ENCODE measurements around the gene UBAP2L. TPM values are rescaled to one million over a fixed set of nuclear protein-coding genes. Genes with fewer than 3 reads are reported as not detected.

UBAP2L gene
- 517 and 814 TPM in 2 replicates for total RNA-seq (2011; cell fraction: chromatin; rRNA removed; ENCODE audit: low replicate concordance)
- 239 and 272 TPM in 2 replicates for total RNA-seq (2011; cell fraction: nucleolus; rRNA removed)
- total RNA-seq (2011; cell fraction: nucleoplasm; rRNA removed), result 345 and 418 TPM in 2 replicates
- total RNA-seq (2014; rRNA removed) (83.6 and 98.6 TPM in 2 replicates), total RNA-seq (2014; rRNA removed; fragmentation: Illumina TruSeq; extraction: Trizol) (112 and 113 TPM in 2 replicates), total RNA-seq (2015; rRNA removed; fragmentation: Illumina TruSeq; extraction: Trizol) (119 and 121 TPM in 2 replicates), total RNA-seq (2021) (175 and 181 TPM in 2 replicates), polyA plus RNA-seq (2011; rRNA removed) (136 and 245 TPM in 2 replicates), polyA plus RNA-seq (2014; fragmentation: Illumina TruSeq; extraction: Trizol) (193 and 245 TPM in 2 replicates), polyA plus RNA-seq (2014; fragmentation: Nextera tagmentation; extraction: Ambion mirVana) (10 to 100 TPM; 75.0 to 92.3 TPM), polyA plus RNA-seq (2014; rRNA removed) (141 and 180 TPM in 2 replicates), polyA minus RNA-seq (2011; rRNA and poly(A)+ RNA removed) (274 and 299 TPM in 2 replicates), Bru-seq, nascent RNA (percentile 95 among the genes with signal in this experiment), BruChase-seq, experiment 1, labeled RNA remaining after a 2-hour chase (percentile 96 among the genes with signal in this experiment), BruChase-seq, experiment 2, labeled RNA remaining after a 6-hour chase (percentile 96 among the genes with signal in this experiment)
- polyA plus RNA-seq (2011; cell fraction: cytosol; rRNA removed), result 207 and 210 TPM in 2 replicates
- 551 and 619 TPM in 2 replicates for polyA plus RNA-seq (2011; cell fraction: nucleus; rRNA removed)
- 126 and 178 TPM in 2 replicates for polyA plus RNA-seq (2012)
- 75.8 and 76.5 TPM in 2 replicates for polyA minus RNA-seq (2011; cell fraction: cytosol; rRNA and poly(A)+ RNA removed)
- polyA minus RNA-seq (2011; cell fraction: nucleus; rRNA and poly(A)+ RNA removed), result 217 and 391 TPM in 2 replicates
- long read RNA-seq, experiment 1, transcript UBAP2L-214 (4 exons, 838 nt), result major isoform, 5 of 196 reads
- long read RNA-seq, experiment 1, partial matches to known transcripts, result 95 of 196 reads
- long read RNA-seq, experiment 1, other reads (novel, unspliced or antisense), result 95 of 196 reads
- long read RNA-seq, experiment 2, partial matches to known transcripts, result 87 of 167 reads
- long read RNA-seq, experiment 2, other reads (novel, unspliced or antisense), result 78 of 167 reads
- long read RNA-seq, experiment 3, partial matches to known transcripts, result 21 of 34 reads
- long read RNA-seq, experiment 3, other reads (novel, unspliced or antisense), result 12 of 34 reads

- BruUV-seq (replicated peaks), result TSS peak; percentile 72
- intact Hi-C loops (cut with micrococcal nuclease), result loop anchor here (2.0 to 5.0 kb wide), 2 partner anchors 33 to 298 kb away; partner anchors contain the start of gene GATAD2B
- ChIA-PET CTCF (ENCODE audit: low intra/inter-chr PET ratio) (no interaction called here), POLR2A (interaction anchor here (0.6 to 4.6 kb wide), 18 partner anchors 12 to 1904 kb away, joined by 3 to 32 read pairs (median 3); partner anchors contain the start of gene TPM3)
- H3K27ac ChIP-seq (ENCODE audit: extremely low read depth, low read depth, low read length), result peak within 1 kb of the TSS; percentile 99
- in situ Hi-C loops (cut with MboI), result no loop called here
- H3K9ac ChIP-seq (ENCODE audit: insufficient read depth in 1 of 2, low read depth in 2 of 2, low read length in 2 of 2), result peak within 1 kb of the TSS; percentile 100
- no peaks in the 10 kb centered on the region for H3K27me3 ChIP-seq (ENCODE audit: control insufficient read depth in 2 of 2, insufficient read depth in 2 of 2, low read length in 2 of 2)
- H3K79me2 ChIP-seq (ENCODE audit: control insufficient read depth, insufficient read depth, low read length), result peaks cover 93% of the 10 kb centered on the region
- ATAC-seq (peak; percentile 92), FAIRE-seq (peak; percentile 95), DNase-seq (ENCODE audit: extremely low read depth in 1 of 4, low spot score in 3 of 4) (peak; percentile 84 to 100 (median 90))
- H2AFZ ChIP-seq (ENCODE audit: low read depth, low read length), result peak within 1 kb of the TSS; percentile 82
- peak within 1 kb of the TSS; percentile 91 for H3K4me2 ChIP-seq (ENCODE audit: insufficient read depth, low read length)
- no peaks in the 10 kb centered on the region for H3K9me1 ChIP-seq (ENCODE audit: control insufficient read depth, insufficient read depth, low read length)
- H3K9me3 ChIP-seq (replicated peaks; ENCODE audit: control insufficient read depth, insufficient read depth, low read depth, low read length), result peaks cover 4% of the 10 kb centered on the region
- WGBS (ENCODE audit: insufficient coverage, low coverage, missing lambda C conversion rate), result 1% methylated on average over 58 of the region's 73 CpGs
- H3K4me3 ChIP-seq, result peak within 1 kb of the TSS; percentile 76
- H4K20me1 ChIP-seq (replicated peaks; ENCODE audit: control insufficient read depth, insufficient read depth, low read length), result no peaks in the 10 kb centered on the region
- H3K36me3 ChIP-seq (ENCODE audit: control insufficient read depth, insufficient read depth, low read length), result peaks cover 72% of the 10 kb centered on the region
- H3K4me1 ChIP-seq (replicated peaks in 1 of 2; ENCODE audit: control insufficient read depth in 2 of 2, insufficient read depth in 2 of 2, low read length in 2 of 2), result peaks cover 3 to 20% of the 10 kb centered on the region in 2 experiments; a peak in 3 of 5 replicates
- TF ChIP-seq ZNF717 (CRISPR knock-in tag; IDR thresholded peaks at IDR 0.05) (no peak), KDM2B (CRISPR knock-in tag; IDR thresholded peaks at IDR 0.05) (no peak), XRCC5 (IDR thresholded peaks at IDR 0.05; ENCODE audit: low read depth, low read length) (peak; percentile 41), RFX5 (IDR thresholded peaks at IDR 0.05; ENCODE audit: low read depth, low read length) (no peak), BRD9 (IDR thresholded peaks at IDR 0.05; ENCODE audit: low read depth, partially characterized antibody) (peak; percentile 91), JUNB (CRISPR knock-in tag; conservative IDR thresholded peaks at IDR 0.05) (no peak), MEF2A (IDR thresholded peaks at IDR 0.05; ENCODE audit: control insufficient read depth, low read depth, low read length) (no peak)
Measured at GRCh38 chr1:154220071-154220969, at the start of gene UBAP2L. Gene UBAP2L, plus strand, starts transcription at chr1:154220955. Its CDS starts 4,169 bp downstream, at chr1:154225124.
